ENCODE results near the gene MARCHF2.

MARCHF2 gene

DNA sequence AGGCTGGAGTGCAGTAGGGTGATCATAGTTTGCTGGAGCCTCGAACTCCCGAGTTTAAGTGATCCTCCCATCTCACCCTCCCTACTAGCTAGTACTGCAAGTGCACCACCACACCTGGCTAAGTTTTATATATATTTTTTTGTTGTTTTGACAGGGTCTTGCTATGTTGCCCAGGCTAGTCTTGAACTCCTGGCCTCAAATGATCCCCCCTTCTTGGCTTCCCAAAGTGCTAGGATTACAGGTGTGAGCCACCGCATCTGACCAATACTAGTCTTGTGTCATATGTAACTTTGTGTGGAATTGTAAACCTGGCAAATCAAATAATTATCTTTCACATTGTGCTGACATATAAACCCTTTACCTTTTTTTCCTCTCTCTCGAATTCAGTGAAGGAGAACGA is 41.9 kb downstream of the MARCHF2 start:
- no peak for DNase-seq

DNA sequence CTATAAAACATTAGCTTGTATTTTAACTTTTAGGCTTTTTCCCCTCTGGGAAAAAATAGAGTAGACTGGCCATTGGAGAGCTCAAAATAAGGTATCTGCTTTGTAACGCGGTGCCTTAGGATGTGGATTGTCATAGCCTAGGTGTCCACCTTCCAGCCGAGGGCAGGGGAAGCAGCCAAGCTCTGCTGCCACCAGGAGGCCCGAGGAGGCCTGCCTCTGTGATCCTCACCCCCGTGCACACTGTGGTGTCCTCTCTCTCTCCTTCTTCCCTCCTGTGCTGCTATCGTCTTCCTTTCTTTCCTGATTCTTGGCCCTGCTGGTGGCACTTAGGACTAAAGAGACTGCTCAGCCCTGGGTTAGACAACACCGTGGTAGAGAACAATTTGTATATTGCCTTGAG is 43.0 kb downstream of the MARCHF2 start:
- no peak for DNase-seq

GRCh38 chr19:8457209-8457608 is 44.1 kb downstream of the MARCHF2 start:
- no peak for DNase-seq

DNA sequence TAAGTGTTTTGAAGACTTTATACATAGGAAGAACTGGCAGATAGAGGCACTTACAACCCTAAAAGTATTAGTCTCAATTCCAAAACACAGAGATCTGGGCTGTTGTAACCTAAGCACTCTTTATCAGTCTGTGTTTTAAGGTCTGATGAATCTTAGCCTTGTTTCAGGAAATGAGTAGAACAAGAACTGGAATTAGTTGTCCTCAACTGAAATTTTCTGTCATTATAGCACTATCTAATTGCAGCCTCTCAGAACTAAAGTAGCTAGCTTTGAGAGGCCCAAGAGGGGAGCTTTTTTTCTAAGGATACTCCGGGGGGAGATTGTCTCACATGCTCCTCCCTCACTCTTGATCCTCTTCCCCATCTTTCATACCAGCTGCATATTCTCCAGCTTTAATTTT is 44.7 kb downstream of the MARCHF2 start:
- no peak for DNase-seq

DNA sequence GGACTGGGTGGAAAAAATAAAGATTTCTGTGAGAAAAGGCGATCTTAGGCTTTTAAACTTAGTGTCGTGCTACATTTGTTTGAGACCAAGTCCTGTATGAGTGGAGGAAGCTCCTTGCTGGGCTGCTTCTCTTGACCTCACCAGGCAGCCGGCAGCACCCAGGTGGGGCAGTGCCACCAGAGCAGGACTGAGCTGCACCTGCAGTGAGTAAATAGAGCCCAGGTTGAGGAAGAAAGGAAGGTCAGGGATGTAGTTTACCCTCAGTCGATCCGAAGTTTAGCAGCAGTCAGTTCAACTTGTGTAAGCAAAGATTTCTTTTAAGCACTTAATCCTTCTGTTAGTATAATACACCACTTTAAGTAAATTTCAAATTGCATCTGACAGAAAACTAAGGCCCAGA is 45.3 kb downstream of the MARCHF2 start:
- no peak for DNase-seq

GRCh38 chr19:8459095-8459494 is 46.0 kb downstream of the MARCHF2 start:
- DNase-seq: no peak

- no peak for DNase-seq
These were observed 46.6 kb downstream of the MARCHF2 start for GRCh38 chr19:8459520-8460270.

- DNase-seq: no peak
These were observed 47.6 kb downstream of the MARCHF2 start for GRCh38 chr19:8460516-8461298.

- no peak for DNase-seq
These were observed 48.3 kb downstream of the MARCHF2 start for GRCh38 chr19:8461376-8461775.

DNA sequence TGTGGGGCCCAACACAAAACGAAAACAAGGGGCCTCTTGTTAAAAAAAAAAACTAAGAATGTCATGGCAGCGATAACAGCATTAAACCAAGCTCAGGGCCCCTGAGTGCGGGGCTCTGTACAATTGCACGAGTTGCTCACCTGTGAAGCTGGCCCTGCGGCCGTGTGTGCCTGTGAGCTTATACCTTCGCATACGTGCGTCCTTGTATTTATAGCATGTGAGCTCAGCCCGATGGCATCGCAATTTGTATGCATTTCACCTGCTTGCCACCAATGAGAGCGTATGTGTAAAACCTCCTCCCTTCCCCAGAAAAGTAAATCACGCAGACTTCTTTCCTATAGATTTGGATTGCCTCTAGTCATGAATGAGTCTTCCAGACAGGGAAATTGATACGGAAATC is 48.8 kb downstream of the MARCHF2 start:
- no peak for DNase-seq

DNA sequence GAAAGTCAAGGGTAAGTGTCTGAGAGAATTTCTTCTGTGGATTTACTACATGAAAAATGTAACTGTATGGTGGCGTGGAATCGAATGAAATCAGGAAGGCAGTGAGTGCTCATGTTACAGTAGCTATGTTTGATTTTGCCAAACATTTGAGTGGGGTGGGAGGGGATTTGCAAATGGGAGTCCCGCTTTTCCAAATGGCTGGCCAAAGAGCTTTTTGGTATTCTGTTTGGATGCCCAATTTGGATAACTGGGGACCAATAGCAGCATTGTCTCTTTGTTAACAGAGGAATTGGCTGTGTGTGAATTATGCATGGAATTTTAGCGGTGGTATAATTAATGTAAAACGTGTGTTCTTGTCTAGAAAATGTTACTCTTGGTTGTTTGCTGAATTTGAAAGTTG is 49.5 kb downstream of the MARCHF2 start:
- DNase-seq: no peak

- DNase-seq: no peak
These were observed 50.3 kb downstream of the MARCHF2 start for GRCh38 chr19:8463365-8463764.

- no peak for DNase-seq
These were observed 52.9 kb downstream of the MARCHF2 start for GRCh38 chr19:8466018-8466417.

DNA sequence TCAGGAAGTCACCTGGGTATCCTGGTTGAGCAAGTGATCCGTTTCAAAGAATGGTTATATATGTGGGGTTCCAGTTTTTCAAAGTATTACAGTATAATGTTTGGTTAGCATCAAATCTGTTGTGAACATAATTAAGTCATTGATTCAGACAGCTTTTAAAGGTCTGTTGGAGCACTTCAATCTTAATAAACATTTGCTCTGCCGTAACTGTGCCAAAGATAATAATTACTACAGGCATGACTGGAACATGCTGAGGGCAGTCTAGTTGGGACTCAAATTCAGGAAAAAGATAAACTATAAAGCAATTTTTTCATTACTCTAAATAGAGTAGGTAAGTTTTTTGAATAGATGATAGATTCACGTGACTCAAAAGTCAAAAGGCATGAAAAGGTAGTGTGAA is 55.0 kb downstream of the MARCHF2 start:
- DNase-seq: no peak

GRCh38 chr19:8468761-8469373 is 55.8 kb downstream of the MARCHF2 start:
- DNase-seq: no peak

DNA sequence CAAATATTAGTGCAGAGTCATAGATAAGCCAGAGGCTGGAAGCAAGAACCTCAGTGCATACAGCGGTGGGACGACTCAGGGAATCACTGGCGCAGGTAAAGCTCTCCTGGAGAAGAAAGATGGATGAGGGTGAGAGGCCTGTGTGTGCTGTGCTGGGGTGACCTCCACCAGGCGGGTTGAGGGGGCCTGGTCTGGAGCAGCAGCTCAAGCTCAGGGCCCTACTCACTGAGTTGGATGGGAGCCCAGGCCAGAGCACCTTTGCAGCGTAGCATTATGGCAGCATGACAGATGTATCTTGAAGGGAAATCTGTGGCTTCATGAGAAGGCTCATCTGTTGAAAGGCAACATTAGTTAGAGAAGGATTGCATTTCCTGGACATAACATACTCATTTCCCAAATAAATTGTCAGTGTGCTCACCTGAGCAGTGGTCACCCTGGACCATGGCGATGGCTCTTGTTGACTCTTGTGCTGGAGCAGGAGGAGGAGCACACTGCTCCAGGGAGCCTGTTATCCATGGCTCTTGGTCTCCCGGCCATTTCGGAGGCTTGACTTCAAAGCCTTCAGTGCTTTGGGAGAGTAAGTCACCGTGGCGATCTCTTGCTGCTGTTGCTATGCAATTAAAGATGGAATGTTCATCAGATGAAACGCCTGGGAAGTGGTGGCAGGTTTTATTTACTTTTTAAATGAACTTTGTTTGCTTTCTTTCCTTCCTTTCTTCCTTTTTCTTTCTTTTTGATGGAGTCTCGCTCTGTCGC is 56.7 kb downstream of the MARCHF2 start:
- no peak for DNase-seq

DNA sequence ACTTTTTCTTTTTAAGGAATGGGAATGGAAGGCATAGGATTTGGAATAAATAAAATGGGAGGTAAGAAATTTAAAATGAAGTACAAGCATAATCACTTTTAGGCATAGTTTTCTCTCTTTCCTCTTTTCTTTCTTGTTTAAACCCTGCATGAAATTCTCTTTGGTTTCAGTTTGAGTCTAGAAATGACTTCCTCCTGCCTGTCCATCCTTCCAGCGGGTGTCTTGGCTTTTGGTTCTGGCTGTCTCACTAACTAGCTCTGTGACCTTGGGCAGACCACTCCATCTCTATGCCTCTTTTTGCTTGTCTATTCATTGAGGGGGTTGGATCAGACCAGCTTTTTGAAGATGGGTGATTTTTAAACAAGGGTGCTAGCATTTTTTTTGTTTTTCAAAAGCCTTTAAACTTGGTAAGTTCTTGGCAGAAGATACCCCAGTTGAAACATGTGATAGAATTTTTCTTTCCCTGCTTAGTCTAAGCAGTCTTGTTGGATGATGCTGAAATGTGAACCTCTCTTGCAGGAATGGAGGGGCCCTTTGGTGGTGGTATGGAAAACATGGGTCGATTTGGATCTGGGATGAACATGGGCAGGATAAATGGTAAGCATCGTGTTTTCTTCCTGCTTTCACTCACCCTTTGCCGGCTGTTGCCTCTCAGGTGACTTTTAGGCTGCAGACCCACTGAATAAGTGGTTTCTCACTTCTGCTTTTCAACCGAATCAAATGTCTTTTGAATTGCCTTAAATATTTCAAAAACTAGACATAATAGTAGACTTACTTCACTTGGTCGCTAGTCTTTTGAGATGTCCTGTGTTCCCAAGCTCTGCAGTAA is 60.8 kb downstream of the MARCHF2 start:
- no peak for DNase-seq

- no peak for DNase-seq
These were observed 61.9 kb downstream of the MARCHF2 start for GRCh38 chr19:8475005-8475404.

DNA sequence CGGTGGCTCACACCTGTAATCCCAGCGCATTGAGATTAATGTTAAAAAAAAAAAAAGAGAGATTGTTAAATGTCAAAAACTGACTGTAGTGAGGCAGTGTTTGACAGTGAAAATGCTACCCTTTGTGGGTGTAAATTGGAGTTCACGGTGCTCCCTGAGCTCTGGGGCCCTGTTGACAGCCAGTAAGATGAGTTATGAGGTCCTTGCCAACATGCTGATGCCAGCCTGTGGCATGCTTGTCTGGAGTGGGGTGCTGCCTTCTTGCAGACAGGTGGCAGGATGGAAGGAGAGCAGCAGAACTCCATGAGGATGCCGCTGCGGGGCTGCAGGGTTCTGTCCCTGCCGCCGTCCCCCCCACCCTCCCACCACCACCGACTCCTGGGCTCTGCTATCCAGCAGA is 63.4 kb downstream of the MARCHF2 start:
- DNase-seq: no peak

- DNase-seq: no peak
These were observed 64.8 kb downstream of the MARCHF2 start for GRCh38 chr19:8477889-8478288.

- DNase-seq: no peak
These were observed 65.5 kb downstream of the MARCHF2 start for GRCh38 chr19:8478598-8478997.

GRCh38 chr19:8481201-8481600 is 68.1 kb downstream of the MARCHF2 start:
- no peak for DNase-seq
